Activated T-cell treated with anti-CD3 and anti-CD28 coated beads, Interleukin-2, amount 50 U/mL, for 24 hours (primary cell): ENCODE measurements around the gene DDX41.

Experiments used
- DNase-seq: peaks from one replicate; pipeline ENCODE4 v3.0.0-alpha.2; 2020
- H3K27ac Mint-ChIP-seq: 2 replicates; pipeline ENCODE4 v1.8.0; 2020; ENCODE audit warnings: mild to moderate bottlenecking, mixed read lengths
- H3K27me3 Mint-ChIP-seq: 2 replicates; pipeline ENCODE4 v1.8.0; 2020; ENCODE audit warnings: mixed read lengths
- H3K36me3 Mint-ChIP-seq: 2 replicates; pipeline ENCODE4 v1.8.0; 2020; ENCODE audit warnings: low read depth, mixed read lengths
- H3K4me1 Mint-ChIP-seq: 2 replicates; pipeline ENCODE4 v1.8.0; 2020; ENCODE audit warnings: low read depth, mixed read lengths
- H3K4me3 Mint-ChIP-seq: 2 replicates; pipeline ENCODE4 v1.8.0; 2020; ENCODE audit warnings: mild to moderate bottlenecking, moderate library complexity, mixed read lengths
- H3K9me3 Mint-ChIP-seq: 2 replicates; pipeline ENCODE4 v1.8.0; 2020; ENCODE audit warnings: mixed read lengths

DDX41 gene

GRCh38 chr5:177528631-177529030 lies 11.9 kb upstream of the DDX41 start:
- no peak for DNase-seq
- H3K4me1 Mint-ChIP-seq: no peaks in the 10 kb centered on the region
- no peaks in the 10 kb centered on the region for H3K9me3 Mint-ChIP-seq
- H3K27me3 Mint-ChIP-seq: no peaks in the 10 kb centered on the region
- no peak overlapping the region for H3K27ac Mint-ChIP-seq
- peaks cover 59% of the 10 kb centered on the region for H3K36me3 Mint-ChIP-seq
- H3K4me3 Mint-ChIP-seq: no peak overlapping the region

DNA sequence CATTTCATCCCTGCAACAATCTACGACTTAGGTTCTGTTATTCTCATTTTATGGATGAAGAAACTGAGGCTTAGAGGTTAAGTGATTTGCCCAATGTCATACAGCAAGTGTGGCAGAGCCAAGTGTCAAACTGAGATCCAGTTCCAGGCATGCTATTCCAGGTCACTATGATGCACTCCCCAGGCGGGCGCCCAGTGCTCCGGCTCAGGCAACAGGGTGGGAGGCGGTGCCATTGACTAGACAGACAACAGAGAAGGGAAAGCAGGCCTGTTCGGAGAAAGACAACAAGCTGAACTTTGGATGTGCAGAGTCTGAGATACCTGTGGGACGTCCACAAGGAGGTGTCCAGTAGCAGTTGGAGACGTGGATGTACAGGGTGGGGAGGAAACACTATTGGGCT lies 10.8 kb upstream of the DDX41 start:
- no peak overlapping the region for H3K4me3 Mint-ChIP-seq
- DNase-seq: no peak
- no peak overlapping the region for H3K27ac Mint-ChIP-seq
- peaks cover 54% of the 10 kb centered on the region for H3K36me3 Mint-ChIP-seq
- H3K27me3 Mint-ChIP-seq: no peaks in the 10 kb centered on the region
- no peaks in the 10 kb centered on the region for H3K4me1 Mint-ChIP-seq
- H3K9me3 Mint-ChIP-seq: no peaks in the 10 kb centered on the region

GRCh38 chr5:177526791-177527190 lies 10.0 kb upstream of the DDX41 start:
- peaks cover 1% of the 10 kb centered on the region for H3K4me1 Mint-ChIP-seq
- no peak for DNase-seq
- no peaks in the 10 kb centered on the region for H3K9me3 Mint-ChIP-seq
- H3K36me3 Mint-ChIP-seq: peaks cover 51% of the 10 kb centered on the region
- no peak overlapping the region for H3K4me3 Mint-ChIP-seq
- H3K27me3 Mint-ChIP-seq: no peaks in the 10 kb centered on the region
- H3K27ac Mint-ChIP-seq: no peak overlapping the region

DNA sequence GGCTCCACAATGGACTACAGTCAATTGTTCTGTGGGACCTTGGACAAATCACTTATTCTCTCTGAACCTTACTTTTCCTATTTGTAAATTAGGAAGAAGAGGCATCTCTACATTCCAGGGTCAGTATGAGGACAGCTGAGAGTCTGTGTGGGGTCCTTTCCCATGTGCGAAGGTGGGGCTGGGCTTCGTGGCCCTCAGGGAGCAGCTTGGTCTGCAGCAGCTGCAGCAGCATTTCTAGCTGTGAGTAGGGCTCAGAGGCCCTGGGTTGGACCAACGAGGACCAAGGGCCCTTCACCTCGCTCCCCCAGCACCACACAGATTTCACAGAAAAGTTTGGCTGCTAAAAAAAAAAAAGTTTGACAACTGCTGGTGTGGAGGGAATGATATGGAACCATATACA lies 9.4 kb upstream of the DDX41 start:
- Mint-ChIP-seq H3K27me3 (no peaks in the 10 kb centered on the region), H3K9me3 (no peaks in the 10 kb centered on the region), H3K27ac (no peak overlapping the region), H3K36me3 (peaks cover 56% of the 10 kb centered on the region), H3K4me3 (no peak overlapping the region), H3K4me1 (peaks cover 7% of the 10 kb centered on the region)
- DNase-seq: no peak

DNA sequence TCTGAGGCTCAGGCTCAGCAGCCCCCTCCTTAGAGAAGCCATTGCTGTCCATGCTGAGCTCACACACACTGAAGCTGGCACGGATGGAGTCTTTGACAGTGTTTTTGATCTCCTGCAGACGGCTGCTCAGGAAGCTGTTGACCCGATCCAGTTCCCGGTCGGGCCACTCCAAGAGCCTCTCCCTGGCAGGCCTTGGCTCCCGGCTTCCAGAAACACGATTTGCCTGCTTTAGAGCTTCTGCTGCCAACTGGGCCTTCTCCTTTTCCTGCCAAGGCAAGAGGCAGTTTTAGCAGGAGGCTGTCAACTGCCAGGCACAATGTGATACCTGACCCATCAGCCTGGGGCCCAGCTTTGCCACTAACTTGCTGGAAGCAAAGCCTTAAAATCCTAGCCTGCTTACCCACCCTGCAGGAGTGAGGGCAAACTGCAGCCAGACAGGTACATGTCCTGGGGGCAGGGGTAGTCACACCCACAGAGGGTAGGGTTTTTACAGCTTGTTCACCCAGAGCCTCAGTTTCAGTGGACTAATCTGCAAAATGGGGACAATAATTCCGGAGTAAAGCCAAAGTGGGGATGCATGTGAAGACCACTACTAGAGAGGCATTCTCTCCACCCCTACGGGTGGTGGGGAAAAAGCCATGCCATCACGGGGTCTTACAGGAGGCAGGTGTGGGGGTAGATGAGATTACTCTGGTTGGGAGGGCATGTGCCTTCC lies 8.3 kb upstream of the DDX41 start:
- no peak for DNase-seq
- peak overlapping the region; percentile 23 for H3K27ac Mint-ChIP-seq
- peaks cover 56% of the 10 kb centered on the region for H3K36me3 Mint-ChIP-seq
- H3K4me1 Mint-ChIP-seq: peaks cover 16% of the 10 kb centered on the region
- H3K9me3 Mint-ChIP-seq: no peaks in the 10 kb centered on the region
- no peak overlapping the region for H3K4me3 Mint-ChIP-seq
- H3K27me3 Mint-ChIP-seq: no peaks in the 10 kb centered on the region

GRCh38 chr5:177524539-177524900 lies 7.8 kb upstream of the DDX41 start:
- Mint-ChIP-seq H3K36me3 (peaks cover 57% of the 10 kb centered on the region), H3K27me3 (no peaks in the 10 kb centered on the region), H3K27ac (no peak overlapping the region), H3K9me3 (no peaks in the 10 kb centered on the region), H3K4me1 (peaks cover 20% of the 10 kb centered on the region), H3K4me3 (no peak overlapping the region)
- no peak for DNase-seq

DNA sequence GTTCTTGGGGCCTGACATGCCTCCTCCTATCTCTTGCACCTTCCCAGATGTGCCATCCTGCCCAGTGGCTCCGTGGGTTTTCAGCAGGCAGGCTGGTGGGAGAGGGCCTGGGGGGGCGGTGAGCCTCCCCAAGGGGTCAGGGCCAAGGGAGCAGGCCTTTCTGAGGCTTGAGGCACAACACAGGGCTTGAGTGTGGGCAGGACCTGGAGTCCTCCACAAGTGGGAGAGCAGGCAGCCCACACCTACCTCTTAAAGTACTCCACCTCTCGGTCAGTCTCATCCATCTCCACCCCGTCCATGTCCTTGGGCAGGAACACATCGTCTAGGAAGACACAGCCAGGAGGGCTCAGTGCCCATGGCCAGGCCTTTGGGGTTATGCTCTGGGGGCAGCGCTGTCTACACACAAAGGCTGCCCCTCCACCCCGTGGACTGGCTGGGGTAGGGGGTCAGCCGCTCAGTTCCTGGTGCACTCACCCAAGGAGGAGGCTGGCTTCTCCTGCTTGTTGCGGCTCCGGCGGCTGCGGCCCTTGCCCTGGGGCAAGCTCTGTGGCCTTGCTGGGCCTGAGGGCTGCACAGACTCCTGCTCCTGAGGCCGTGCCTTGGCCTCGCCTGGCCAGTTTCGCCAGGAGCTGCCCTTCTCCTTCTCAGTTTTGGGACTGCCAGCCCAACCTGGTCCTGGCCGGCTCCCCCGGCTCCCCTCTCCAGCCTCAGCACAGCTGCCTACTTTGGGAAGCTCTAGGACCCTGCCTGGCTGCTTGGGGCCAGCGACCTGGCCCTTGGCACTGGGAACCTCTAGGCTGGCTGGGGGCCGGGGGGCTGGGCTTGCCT lies 7.2 kb upstream of the DDX41 start:
- H3K4me1 Mint-ChIP-seq: peaks cover 26% of the 10 kb centered on the region
- no peak for DNase-seq
- no peak overlapping the region for H3K4me3 Mint-ChIP-seq
- no peaks in the 10 kb centered on the region for H3K9me3 Mint-ChIP-seq
- peak overlapping the region; percentile 45 for H3K27ac Mint-ChIP-seq
- H3K36me3 Mint-ChIP-seq: peaks cover 58% of the 10 kb centered on the region
- H3K27me3 Mint-ChIP-seq: no peaks in the 10 kb centered on the region

GRCh38 chr5:177520916-177521513 lies 4.3 kb upstream of the DDX41 start:
- no peak overlapping the region for H3K4me3 Mint-ChIP-seq

DNA sequence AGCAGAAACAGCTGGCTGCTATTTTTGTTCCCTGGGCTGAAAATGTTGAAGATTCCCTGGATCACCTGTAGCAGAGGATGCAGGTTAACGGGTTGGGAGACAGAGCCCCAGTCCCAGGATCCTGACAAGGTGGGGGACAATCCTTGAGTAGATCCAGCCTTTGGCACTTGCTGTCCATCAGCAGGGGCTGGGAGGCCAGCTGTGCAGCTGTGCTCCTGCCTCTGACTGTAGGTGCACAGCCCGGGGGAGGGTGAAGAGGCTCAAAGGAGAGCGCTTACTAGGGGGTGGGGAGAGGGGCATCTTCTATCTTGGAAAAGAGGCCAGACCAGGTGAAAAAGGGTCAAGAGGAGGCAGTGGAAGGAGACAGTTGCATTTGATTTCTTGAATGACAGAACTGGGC lies 3.5 kb upstream of the DDX41 start:
- Mint-ChIP-seq H3K9me3 (no peaks in the 10 kb centered on the region), H3K4me3 (no peak overlapping the region), H3K4me1 (peaks cover 40% of the 10 kb centered on the region), H3K27me3 (no peaks in the 10 kb centered on the region), H3K27ac (peak overlapping the region; percentile 88), H3K36me3 (peaks cover 76% of the 10 kb centered on the region)
- no peak for DNase-seq

More at GRCh38 chr5:177520916-177521513, 4.3 kb upstream of the DDX41 start:
- no peak for DNase-seq
- Mint-ChIP-seq H3K27ac (peak overlapping the region; percentile 88), H3K36me3 (peaks cover 75% of the 10 kb centered on the region), H3K27me3 (no peaks in the 10 kb centered on the region), H3K4me1 (peaks cover 33% of the 10 kb centered on the region), H3K9me3 (no peaks in the 10 kb centered on the region)

- H3K27me3 Mint-ChIP-seq: no peaks in the 10 kb centered on the region
- H3K4me3 Mint-ChIP-seq: peak overlapping the region; percentile 56
- no peaks in the 10 kb centered on the region for H3K9me3 Mint-ChIP-seq
- no peak for DNase-seq
- peaks cover 77% of the 10 kb centered on the region for H3K36me3 Mint-ChIP-seq
- peaks cover 47% of the 10 kb centered on the region for H3K4me1 Mint-ChIP-seq
- H3K27ac Mint-ChIP-seq: peak overlapping the region; percentile 73
Observed at GRCh38 chr5:177519463-177520235, 2.9 kb upstream of the DDX41 start.

DNA sequence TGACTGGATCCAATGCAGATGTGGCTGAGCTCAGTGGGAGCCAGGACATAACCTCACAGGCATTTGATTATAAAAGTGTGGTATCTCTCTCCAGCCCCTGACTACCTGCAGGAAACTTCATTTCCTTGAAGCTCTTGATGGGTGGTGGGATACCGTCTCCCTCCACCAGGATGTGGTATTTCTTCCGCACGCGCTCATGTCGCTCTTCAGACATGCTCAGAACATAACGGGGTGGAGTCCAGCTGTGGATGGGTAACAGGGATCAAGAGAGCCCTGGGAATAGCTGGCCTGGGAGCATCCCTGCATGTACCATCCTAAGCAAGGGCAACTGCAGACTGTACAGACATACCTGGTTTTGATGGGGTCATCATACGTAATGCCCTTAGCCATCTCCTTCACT lies 1.2 kb downstream of the DDX41 start:
- no peaks in the 10 kb centered on the region for H3K27me3 Mint-ChIP-seq
- peaks cover 44% of the 10 kb centered on the region for H3K4me1 Mint-ChIP-seq
- H3K4me3 Mint-ChIP-seq: peak overlapping the region; percentile 91
- H3K9me3 Mint-ChIP-seq: no peaks in the 10 kb centered on the region
- peaks cover 87% of the 10 kb centered on the region for H3K36me3 Mint-ChIP-seq
- H3K27ac Mint-ChIP-seq: peak overlapping the region; percentile 95
- DNase-seq: no peak

GRCh38 chr5:177514541-177514940 lies 2.2 kb downstream of the DDX41 start:
- DNase-seq: no peak
- Mint-ChIP-seq H3K4me3 (peak overlapping the region; percentile 91), H3K27me3 (no peaks in the 10 kb centered on the region), H3K4me1 (peaks cover 40% of the 10 kb centered on the region), H3K27ac (no peak overlapping the region), H3K36me3 (peaks cover 84% of the 10 kb centered on the region), H3K9me3 (no peaks in the 10 kb centered on the region)

DNA sequence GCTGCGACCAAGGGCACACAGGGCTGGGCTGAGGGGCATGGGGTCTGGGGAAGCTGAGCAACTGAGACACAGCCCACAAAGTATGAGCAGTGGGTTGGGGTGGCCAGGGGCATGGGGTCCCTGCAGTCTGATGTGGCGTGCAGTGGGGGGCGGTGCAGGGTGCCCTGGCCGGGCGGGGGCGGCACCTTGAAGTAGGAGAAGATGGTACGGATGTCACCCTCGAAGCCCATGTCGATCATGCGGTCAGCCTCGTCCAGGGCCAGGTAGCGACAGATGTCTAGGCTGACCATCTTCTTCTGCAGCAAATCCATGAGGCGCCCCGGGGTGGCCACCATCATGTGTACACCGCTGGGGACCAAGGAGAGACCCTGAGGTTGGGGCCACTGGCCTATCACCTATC lies 3.3 kb downstream of the DDX41 start:
- no peak for DNase-seq
- no peaks in the 10 kb centered on the region for H3K27me3 Mint-ChIP-seq
- no peak overlapping the region for H3K27ac Mint-ChIP-seq
- no peaks in the 10 kb centered on the region for H3K9me3 Mint-ChIP-seq
- H3K4me3 Mint-ChIP-seq: no peak overlapping the region
- peaks cover 85% of the 10 kb centered on the region for H3K36me3 Mint-ChIP-seq
- peaks cover 34% of the 10 kb centered on the region for H3K4me1 Mint-ChIP-seq

DNA sequence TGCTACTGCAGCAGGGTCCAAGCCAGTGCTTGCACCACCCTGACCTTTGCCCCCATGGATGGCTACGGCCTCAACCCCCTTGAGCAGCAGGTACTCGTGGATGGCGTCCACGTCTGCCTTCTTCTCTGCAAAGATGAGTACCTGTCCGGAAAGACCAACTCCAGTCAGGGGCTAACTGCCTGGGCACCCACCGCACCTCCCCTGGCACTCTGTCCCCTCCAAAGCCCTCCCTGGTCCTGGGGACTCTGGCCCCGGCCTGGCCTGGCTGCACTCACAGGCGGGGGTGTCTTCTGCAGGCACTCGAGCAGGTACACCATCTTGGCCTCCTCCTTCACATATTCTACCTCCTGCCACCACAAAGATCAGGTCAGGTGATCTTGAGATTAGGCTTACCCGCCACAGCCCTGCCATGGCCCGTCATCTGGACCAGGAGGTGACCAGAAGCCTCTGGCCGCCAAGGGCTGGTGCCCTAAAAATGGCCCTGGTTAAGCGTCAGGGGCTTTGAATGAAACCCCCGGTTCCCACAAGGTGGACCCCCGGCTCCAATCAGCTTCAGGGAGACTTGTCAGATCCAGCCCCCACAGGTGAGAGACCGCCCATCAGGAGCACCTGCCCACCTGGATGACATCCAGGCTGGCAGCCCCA lies 3.9 kb downstream of the DDX41 start:
- H3K36me3 Mint-ChIP-seq: peaks cover 85% of the 10 kb centered on the region
- peaks cover 34% of the 10 kb centered on the region for H3K4me1 Mint-ChIP-seq
- DNase-seq: no peak
- H3K4me3 Mint-ChIP-seq: no peak overlapping the region
- no peaks in the 10 kb centered on the region for H3K9me3 Mint-ChIP-seq
- no peaks in the 10 kb centered on the region for H3K27me3 Mint-ChIP-seq
- H3K27ac Mint-ChIP-seq: no peak overlapping the region
